Muscle of back (tissue), 11 donors: ENCODE measurements around the gene EMC6. TPM values are rescaled to one million over a fixed set of nuclear protein-coding genes. Genes with fewer than 3 reads are reported as not detected.
"Not testable (repeated sequence)": the region's sequence is repeated elsewhere in the genome, so short reads cannot be mapped to it uniquely, and the experiment has no call there.

Experiments
- DNase-seq, 3 donors: peaks; one replicate each; pipeline versions ENCODE4 v3.0.0 to v3.0.0-alpha.2; 2013
- polyA plus RNA-seq, 10 donors: library from polyadenylated mRNA; unstranded; fragments of 120-200 nt; gene quantifications; one replicate each; pipeline ENCODE4 v1.2.1, GENCODE V29; 2013; ENCODE audit not compliant: insufficient read length in 10 of 10

EMC6 gene
- polyA plus RNA-seq, 10 donors: 25.9 to 46.3 (median 34.4) TPM

DNA sequence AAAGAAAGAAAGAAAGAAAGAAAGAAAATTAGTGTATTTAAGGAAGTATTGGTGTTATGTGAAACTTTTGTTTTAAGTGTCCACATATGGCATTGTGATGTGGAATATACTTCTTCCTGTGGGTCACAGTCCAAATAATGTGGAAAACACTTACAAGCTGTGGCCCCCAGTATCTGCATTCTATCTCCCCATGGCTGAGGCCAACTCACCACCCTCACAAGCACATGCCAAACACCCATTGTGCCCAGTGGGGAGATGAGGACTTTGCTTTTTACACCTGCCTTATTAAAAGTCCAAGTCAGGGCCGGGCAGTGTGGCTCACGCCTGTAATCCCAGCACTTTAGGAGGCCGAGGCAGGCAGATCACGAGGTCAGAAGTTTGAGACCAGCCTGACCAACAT lies 31.3 kb downstream of the EMC6 start:
- DNase-seq: no peak

DNA sequence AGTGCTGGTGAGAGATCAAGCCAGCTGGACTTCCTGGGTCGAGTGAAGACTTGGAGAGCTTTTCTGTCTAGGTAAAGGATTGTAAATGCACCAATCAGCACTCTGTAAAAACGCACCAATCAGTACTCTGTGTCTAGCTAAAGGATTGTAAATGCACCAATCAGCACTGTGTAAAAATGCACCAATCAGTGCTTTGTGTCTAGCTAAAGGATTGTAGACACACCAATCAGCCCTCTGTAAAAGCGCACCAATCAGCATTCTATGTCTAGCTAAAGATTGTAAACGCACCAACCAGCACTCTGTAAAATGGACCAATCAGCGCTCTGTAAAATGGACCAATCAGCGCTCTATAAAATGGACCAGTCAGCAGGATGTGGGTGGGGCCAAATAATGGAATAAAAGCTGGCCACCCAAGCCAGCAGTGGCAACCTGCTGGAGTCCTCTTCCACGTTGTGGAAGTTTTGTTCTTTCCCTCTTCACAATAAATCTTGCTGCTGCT lies 33.5 kb downstream of the EMC6 start:
- DNase-seq: not testable (repeated sequence)

DNA sequence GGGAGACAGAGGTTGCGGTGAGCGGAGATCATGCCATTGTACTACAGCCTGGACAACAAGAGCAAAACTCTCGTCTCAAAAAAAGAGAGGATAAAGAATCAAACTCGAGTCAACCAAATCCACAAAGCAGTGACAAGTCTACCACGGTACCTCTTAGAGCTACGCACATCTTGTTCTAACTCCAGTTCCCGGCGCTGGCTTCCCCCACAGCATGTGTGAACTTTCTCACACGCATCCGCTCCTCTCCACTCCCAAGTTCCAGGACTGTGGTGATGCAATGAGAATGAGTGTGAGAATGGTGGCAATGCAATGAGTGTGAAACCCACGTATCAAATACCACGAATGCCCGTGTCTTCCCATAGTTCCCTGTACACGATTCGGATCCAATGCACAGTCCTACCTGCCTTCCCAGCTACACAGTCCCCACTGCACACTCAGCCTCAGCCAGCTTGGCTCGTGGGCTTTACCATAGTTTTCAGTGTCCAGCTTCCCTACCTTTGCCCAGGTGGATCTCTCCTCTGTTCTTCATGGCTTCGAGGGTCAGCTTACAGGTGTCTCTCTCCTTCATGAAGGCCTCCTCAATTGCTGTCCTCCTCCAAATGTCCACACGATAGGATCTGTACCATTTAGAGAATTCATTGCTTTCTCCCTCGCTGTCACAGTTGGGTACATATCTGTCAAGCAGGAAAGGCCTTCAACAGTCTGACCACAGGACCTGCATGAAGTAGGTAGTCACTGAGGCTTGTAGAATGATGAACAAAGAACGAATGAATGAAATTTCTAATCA lies 36.5 kb downstream of the EMC6 start:
- DNase-seq: no peak

DNA sequence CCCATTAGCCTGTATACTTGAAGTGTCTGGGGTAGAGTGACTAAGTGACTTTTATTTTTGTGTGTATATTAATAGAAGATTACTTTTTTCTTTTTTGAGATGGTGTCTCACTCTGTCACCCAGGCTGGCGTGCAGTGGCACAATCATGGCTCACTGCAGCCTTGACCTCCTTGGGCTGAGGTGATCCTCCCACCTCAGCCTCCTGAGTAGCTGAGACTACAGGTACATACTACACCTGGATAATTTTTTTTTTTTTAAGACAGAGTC lies 37.0 kb downstream of the EMC6 start:
- not testable (repeated sequence) for DNase-seq

DNA sequence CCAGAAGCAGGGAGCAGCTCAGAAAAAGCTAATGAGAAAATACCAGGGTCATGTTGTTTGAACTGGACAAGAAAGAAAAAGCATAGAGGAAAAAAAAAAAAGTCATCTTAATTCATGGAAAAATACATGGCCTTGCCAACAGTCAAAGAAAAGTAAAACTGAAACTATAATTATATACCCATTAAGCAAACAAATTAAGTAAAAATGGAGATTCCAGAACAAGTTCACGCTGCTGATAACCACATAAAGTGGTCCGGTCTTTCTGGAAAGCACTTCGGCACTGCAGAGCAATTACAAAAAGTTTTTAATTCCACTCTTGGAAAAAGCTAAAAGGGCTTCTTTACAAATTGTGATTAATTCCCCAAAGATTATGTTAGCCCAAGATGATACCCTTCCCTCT lies 39.8 kb downstream of the EMC6 start:
- no peak for DNase-seq

DNA sequence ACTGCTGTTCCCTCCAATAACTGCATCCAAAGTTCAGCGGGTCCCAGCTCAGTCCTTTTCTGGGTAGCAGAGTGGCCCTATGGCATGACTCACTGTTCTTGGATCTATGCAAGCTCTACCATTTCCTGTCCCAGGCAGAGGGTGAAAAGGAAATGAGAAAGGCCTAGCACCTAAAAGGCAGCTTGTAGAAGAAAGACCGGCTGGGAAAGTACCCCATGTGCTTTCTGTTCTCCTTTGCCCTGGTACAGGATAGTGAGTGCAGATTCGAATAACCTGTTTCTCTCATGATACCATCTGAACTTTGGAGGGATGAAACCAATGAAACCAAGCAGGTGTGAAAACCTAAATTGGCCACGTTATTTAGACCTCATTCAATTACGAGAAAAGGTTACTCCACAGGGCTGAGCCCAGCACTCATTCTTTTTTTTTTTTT lies 42.4 kb downstream of the EMC6 start:
- DNase-seq: no peak

DNA sequence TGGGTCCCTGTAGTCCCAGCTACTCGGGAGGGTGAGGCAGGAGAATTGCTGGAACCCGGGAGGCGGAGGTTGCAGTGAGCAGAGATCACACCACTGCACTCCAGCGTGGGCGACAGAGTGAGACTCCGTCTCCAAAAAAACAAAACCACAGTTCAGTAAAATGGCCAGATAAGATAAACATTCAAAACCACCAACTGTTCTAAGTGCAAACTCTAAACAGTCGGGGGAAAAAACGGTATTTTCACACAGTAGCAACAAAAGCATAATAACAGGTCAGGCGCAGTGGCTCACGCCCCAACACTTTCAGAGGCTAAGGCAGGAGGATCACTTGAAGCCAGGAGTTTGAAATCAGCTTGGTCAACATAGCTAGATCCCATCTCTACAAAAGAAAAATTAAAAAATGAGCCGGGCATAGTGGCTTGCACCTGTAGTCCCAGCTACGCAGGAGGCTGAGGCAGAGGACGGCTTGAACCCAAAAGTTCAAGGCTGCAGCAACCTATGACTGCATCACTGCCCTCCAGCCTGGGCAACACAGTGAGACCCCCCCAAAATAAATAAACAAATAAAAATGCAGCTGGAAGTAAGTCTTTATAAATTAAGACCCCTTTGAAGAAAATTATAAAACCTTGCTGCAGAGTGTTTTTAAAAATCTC lies 44.3 kb downstream of the EMC6 start:
- no peak for DNase-seq

DNA sequence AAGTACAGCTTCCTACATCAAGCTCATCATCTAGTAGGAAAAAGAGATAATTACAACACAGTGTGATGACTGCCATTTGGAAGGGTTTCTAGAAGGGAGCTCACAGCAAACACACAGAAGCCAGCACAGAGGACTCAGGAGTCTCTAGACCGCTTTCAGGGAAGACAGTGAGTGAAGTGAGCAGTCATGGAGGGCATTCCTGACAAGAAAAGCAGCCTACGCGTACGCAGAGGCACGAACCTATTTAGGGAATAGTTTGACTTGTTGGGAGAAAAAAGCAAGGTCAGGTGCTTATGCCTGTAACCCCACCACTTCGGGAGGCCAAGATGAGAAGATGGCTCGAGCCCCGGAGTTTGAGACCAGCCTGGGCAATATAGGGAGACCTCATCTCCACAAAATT lies 46.7 kb downstream of the EMC6 start:
- no peak for DNase-seq

DNA sequence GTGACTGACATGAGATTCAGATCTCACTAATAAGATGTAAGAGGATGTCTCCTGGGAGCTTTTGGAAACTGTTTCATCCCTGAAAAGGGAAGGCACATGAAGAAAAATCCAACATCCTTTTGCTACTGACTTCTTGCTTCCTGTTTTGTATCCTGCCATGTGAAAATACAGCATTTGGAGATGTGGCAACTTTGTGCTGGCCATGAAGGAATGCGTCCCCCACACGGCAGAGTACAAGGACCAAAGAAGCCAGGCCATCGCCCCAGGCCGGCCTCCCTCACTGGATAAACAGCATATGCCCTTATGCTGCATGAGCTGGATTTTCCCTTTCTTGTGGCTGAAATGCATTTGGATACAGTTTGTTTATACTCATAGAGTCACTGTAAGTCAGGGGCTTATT lies 49.6 kb downstream of the EMC6 start:
- no peak for DNase-seq

DNA sequence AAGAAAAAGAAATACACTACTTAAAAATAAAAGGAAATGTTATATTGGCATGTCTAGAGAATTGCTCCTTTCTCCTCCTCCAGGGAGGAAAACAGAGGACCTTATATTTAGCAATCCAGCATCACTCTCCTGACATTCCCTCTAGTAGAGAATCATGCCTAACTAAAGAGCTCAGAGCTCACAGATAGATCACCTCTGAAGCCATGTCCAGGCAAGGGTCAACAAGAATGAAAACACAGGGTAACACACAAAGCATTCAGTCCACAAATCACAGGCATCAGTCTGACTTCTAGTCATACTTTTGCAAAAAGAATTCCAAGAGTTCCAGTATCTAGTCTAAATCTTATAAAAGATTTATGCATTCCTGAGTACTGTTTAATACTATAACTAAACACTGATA lies 50.7 kb downstream of the EMC6 start:
- no peak for DNase-seq

Other genes with a start within 250 kb of the EMC6 start
- not detected for gene OR1E2, start 235.0 kb upstream of the EMC6 start, polyA plus RNA-seq
- 1 to 10 TPM in 1 of 10 donors, under 1 TPM in 8, not detected in 1; 0.08 to 1.2 (median 0.63) TPM for gene SPATA22, start 197.0 kb upstream of the EMC6 start, polyA plus RNA-seq
- gene ASPA, start 192.8 kb upstream of the EMC6 start, polyA plus RNA-seq: 1 to 10 TPM; 2.6 to 6.7 (median 4.1) TPM
- 1 to 10 TPM; 1.0 to 2.3 (median 1.5) TPM for gene TRPV3, start 111.0 kb upstream of the EMC6 start, polyA plus RNA-seq
- 1 to 10 TPM; 3.2 to 8.8 (median 4.8) TPM for gene TRPV1, start 59.4 kb upstream of the EMC6 start, polyA plus RNA-seq
- gene SHPK, start 32.6 kb upstream of the EMC6 start, polyA plus RNA-seq: 10 to 100 TPM in 1 of 10 donors, 1 to 10 TPM in 9; 4.6 to 10.7 (median 7.3) TPM
- 10 to 100 TPM in 3 of 10 donors, 1 to 10 TPM in 7; 7.2 to 11.7 (median 8.6) TPM for gene CTNS, start 32.1 kb upstream of the EMC6 start, polyA plus RNA-seq
- gene TAX1BP3, start 234 bp upstream of the EMC6 start, polyA plus RNA-seq: 10 to 100 TPM; 39.9 to 87.0 (median 57.2) TPM
- gene P2RX5, start 27.3 kb downstream of the EMC6 start, polyA plus RNA-seq: 10 to 100 TPM; 18.0 to 33.5 (median 26.4) TPM
- gene HASPIN, start 55.1 kb downstream of the EMC6 start, polyA plus RNA-seq: 1 to 10 TPM; 4.1 to 7.2 (median 5.7) TPM
- 10 to 100 TPM; 29.4 to 34.8 (median 33.2) TPM for gene ITGAE, start 132.4 kb downstream of the EMC6 start, polyA plus RNA-seq
- gene NCBP3, start 177.4 kb downstream of the EMC6 start, polyA plus RNA-seq: 10 to 100 TPM; 44.9 to 85.9 (median 57.3) TPM
- gene CAMKK1, start 224.2 kb downstream of the EMC6 start, polyA plus RNA-seq: 1 to 10 TPM; 5.4 to 7.5 (median 6.7) TPM
- 1 to 10 TPM; 1.6 to 4.5 (median 2.5) TPM for gene P2RX1, start 247.7 kb downstream of the EMC6 start, polyA plus RNA-seq